Heart right ventricle (tissue), 16 donors: Measurements from ENCODE around the gene CD300LG. TPM values are rescaled to one million over a fixed set of nuclear protein-coding genes. Genes with fewer than 3 reads are reported as not detected.

Experiments
- ATAC-seq, 8 donors: fragments of 200-7000 bp; cut with Tn5 transposase; one replicate each; pipeline ENCODE4 v1.9.1; 2020; ENCODE audit warnings: mild to moderate bottlenecking in 8 of 8, moderate library complexity in 8 of 8, moderate number of reproducible peaks in 1 of 8
- DNase-seq, 2 donors: peaks; one replicate each; pipeline ENCODE4 v3.0.0-alpha.2; 2020
- H3K27ac ChIP-seq, 10 donors: fragments of 200-600 bp; sonication (generic) in 2 of 10; one replicate each; pipeline versions ENCODE4 v1.5.0 to v1.8.0; 2020 to 2022; ENCODE audit warnings: mild to moderate bottlenecking in 3 of 10
- H3K27me3 ChIP-seq, 7 donors: fragments of 200-600 bp; one replicate each; pipeline ENCODE4 v1.8.0; 2021 to 2022; ENCODE audit warnings: mild to moderate bottlenecking in 2 of 7
- H3K36me3 ChIP-seq, 9 donors: fragments of 200-600 bp; sonication (generic) in 1 of 9; one replicate each; pipeline versions ENCODE4 v1.5.0 to v1.8.0; 2020 to 2022; ENCODE audit warnings: mild to moderate bottlenecking in 2 of 9
- H3K4me1 ChIP-seq, 9 donors: fragments of 200-600 bp; sonication (generic) in 1 of 9; one replicate each; pipeline versions ENCODE4 v1.5.0 to v1.8.0; 2020 to 2022; ENCODE audit warnings: mild to moderate bottlenecking in 4 of 9
- H3K4me3 ChIP-seq, 10 donors: fragments of 200-600 bp; sonication (generic) in 2 of 10; one replicate each; pipeline versions ENCODE4 v1.5.0 to v1.8.0; 2020 to 2022; ENCODE audit warnings: mild to moderate bottlenecking in 7 of 10, moderate library complexity in 2 of 10
- H3K9me3 ChIP-seq, 11 donors: fragments of 200-600 bp in 10 of 11; sonication (generic) in 2 of 11; one replicate each; pipeline versions ENCODE4 v1.5.0 to v1.8.0; 2013 to 2022; ENCODE audit warnings: mild to moderate bottlenecking in 2 of 11, control low read depth in 1 of 11, moderate library complexity in 1 of 11
- WGBS, 2 donors: extraction: QIAGEN DNeasy Blood & Tissue Kit; methylation state at CpG; one replicate each; pipeline ENCODE4 v1.1.7; 2013; ENCODE audit warnings: inconsistent platforms in 1 of 2; 5-methylcytosine and 5-hydroxymethylcytosine counted together
- intact Hi-C, 10 donors: fragments of 100-400 bp; cut with DNase I; formaldehyde crosslinking; loops; one replicate each; pipeline versions ENCODE4 v1.11.1 to v1.14.2; 2022
- polyA plus RNA-seq, 2 donors: library from polyadenylated mRNA; stranded (reverse); fragments of 200-250 nt; gene quantifications; one replicate each; pipeline ENCODE4 v1.2.3, GENCODE V29; 2013
- total RNA-seq, 10 donors: library from RNA; stranded (reverse); fragmentation: NEBNext Ultra II Directional in 3 of 10; extraction: Animal tissue kit (Norgen Biotek cat#: 25700) in 3 of 10; gene quantifications; one replicate each; pipeline versions ENCODE4 v1.2.1 to v1.2.4, GENCODE V29; 2021 to 2023
- TF ChIP-seq, protein P1 (sequence below), 9 donors: fragments of 200-600 bp; sonication (generic) in 2 of 9; IDR thresholded peaks; one replicate each; pipeline versions ENCODE4 v1.5.0 to v1.8.0; 2021 to 2022; ENCODE audit warnings: antibody characterized with exemption in 9 of 9, mild to moderate bottlenecking in 5 of 9, moderate library complexity in 1 of 9
- donor health status: Arrhythmogenic right ventricular cardiomyopathy.
- donor health status: ischemic (EF 13 %, LVEDD 7.1; RV severe dilation, severe dysfunction).
- donor health status: healthy with polysubstance abuse.
- donor health status: DM: no; HTN: yes; CAD: no.
- donor health status: DM: no; HTN: no; CAD: no.
- donor health status: ischemic (EF 25% LVEDD 6.9; RV normal size, moderate dysfunction).
- donor health status: ischemic (EF 25% LVEDD 5.7; RV mildly dilated, moderate dysfunction).
- donor health status: healthy.
- donor health status: DM: yes; HTN: yes; CAD: no.
- donor health status: Ischemic cardiomyopathy.
- donor health status: ischemic (EF 35%, LVEDD 5.7; RV mildly dilated, moderate dysfunction).
- donor health status: nonischemic (EF 11% LVEDD 7.7; RV severe dilation, severe dysfunction).
- donor health status: DM: yes; HTN: yes; CAD: no.
- donor health status: PGD.
- donor health status: ischemic (EF 29% LVEDD 5.4; RV normal size, mild dysfunction).
- donor health status: nonischemic (EF 23%, LVEDD 6.1; RV moderate dilation, normal function).

CD300LG gene
- total and polyA plus RNA-seq, 12 donors = 3.8 to 70.9 (median 14.5) TPM

DNA sequence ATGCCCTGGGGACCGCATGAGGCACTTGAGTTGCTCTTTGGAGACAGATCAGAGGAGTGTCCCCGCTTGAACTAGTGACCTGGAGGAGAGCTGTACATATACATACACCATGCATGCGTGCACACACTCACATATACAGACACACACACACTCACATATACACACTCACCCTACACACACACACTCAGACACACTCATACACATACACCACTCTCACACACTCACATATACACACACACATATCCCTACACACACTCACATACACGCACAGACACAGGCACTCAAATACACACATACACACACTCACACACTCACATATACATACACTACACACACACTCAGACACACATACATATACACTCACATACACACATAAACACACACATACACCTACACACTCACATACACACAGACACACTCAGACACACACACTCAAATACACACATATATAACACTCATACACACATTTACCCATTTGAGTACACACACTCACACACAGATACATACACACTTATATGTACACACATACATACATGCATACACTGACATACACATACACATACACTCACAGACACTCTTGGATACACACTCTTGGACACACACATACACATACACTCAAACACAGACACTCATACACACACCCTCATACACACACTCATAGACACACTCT lies 65.8 kb downstream of the CD300LG start:
- DNase-seq = no peak
- peaks cover 3 to 29% (median 14%) of the 10 kb centered on the region in 9 donors for H3K4me1 ChIP-seq
- TF ChIP-seq, protein P1, sequence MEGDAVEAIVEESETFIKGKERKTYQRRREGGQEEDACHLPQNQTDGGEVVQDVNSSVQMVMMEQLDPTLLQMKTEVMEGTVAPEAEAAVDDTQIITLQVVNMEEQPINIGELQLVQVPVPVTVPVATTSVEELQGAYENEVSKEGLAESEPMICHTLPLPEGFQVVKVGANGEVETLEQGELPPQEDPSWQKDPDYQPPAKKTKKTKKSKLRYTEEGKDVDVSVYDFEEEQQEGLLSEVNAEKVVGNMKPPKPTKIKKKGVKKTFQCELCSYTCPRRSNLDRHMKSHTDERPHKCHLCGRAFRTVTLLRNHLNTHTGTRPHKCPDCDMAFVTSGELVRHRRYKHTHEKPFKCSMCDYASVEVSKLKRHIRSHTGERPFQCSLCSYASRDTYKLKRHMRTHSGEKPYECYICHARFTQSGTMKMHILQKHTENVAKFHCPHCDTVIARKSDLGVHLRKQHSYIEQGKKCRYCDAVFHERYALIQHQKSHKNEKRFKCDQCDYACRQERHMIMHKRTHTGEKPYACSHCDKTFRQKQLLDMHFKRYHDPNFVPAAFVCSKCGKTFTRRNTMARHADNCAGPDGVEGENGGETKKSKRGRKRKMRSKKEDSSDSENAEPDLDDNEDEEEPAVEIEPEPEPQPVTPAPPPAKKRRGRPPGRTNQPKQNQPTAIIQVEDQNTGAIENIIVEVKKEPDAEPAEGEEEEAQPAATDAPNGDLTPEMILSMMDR (IDR thresholded peaks at IDR 0.05) = no peak
- H3K27ac ChIP-seq = no peak overlapping the region
- 45 to 56% methylated on average over 4 of the region's 4 CpGs for WGBS, 2 donors
- intact Hi-C loops = no loop called here
- peaks cover 0 to 24% (median 0%) of the 10 kb centered on the region in 7 donors for H3K27me3 ChIP-seq
- H3K4me3 ChIP-seq = no peak overlapping the region
- no peaks in the 10 kb centered on the region for H3K9me3 ChIP-seq
- no peaks in the 10 kb centered on the region for H3K36me3 ChIP-seq
- peak in 1 of 8 donors; percentile 15 for ATAC-seq

Other genes starting within 250 kb of the CD300LG start
- gene MEOX1, start 185.3 kb upstream of the CD300LG start, total RNA-seq = 10 to 100 TPM in 8 of 10 donors, 1 to 10 TPM in 2; 6.4 to 20.7 (median 12.3) TPM
- 10 to 100 TPM; 17.0 to 25.3 TPM for gene MEOX1, start 185.3 kb upstream of the CD300LG start, polyA plus RNA-seq
- under 1 TPM in 1 of 10 donors, not detected in 9; 0.14 TPM for gene SOST, start 88.4 kb upstream of the CD300LG start, total RNA-seq
- under 1 TPM in 1 of 2 donors, not detected in 1; 0.03 TPM for gene SOST, start 88.4 kb upstream of the CD300LG start, polyA plus RNA-seq
- gene DUSP3, start 68.2 kb upstream of the CD300LG start, total RNA-seq = 100 to 1,000 TPM; 222 to 359 (median 297) TPM
- gene DUSP3, start 68.2 kb upstream of the CD300LG start, polyA plus RNA-seq = 100 to 1,000 TPM; 119 to 371 TPM
- gene CFAP97D1, start 66.7 kb upstream of the CD300LG start, total RNA-seq = under 1 TPM in 3 of 10 donors, not detected in 7; 0.07 to 0.09 (median 0.09) TPM
- gene CFAP97D1, start 66.7 kb upstream of the CD300LG start, polyA plus RNA-seq = not detected
- 10 to 100 TPM; 16.6 to 84.2 (median 26.6) TPM for gene MPP3, start 14.0 kb upstream of the CD300LG start, total RNA-seq
- 10 to 100 TPM; 41.0 to 90.1 TPM for gene MPP3, start 14.0 kb upstream of the CD300LG start, polyA plus RNA-seq
- gene MPP2, start 60.4 kb downstream of the CD300LG start, total RNA-seq = 10 to 100 TPM in 8 of 10 donors, 1 to 10 TPM in 2; 9.1 to 20.7 (median 14.1) TPM
- 1 to 10 TPM; 5.0 to 5.4 TPM for gene MPP2, start 60.4 kb downstream of the CD300LG start, polyA plus RNA-seq
- gene PPY, start 95.3 kb downstream of the CD300LG start, total RNA-seq = not detected
- gene PPY, start 95.3 kb downstream of the CD300LG start, polyA plus RNA-seq = not detected
- not detected for gene PYY, start 106.8 kb downstream of the CD300LG start, total RNA-seq
- gene PYY, start 106.8 kb downstream of the CD300LG start, polyA plus RNA-seq = under 1 TPM in 1 of 2 donors, not detected in 1; 0.06 TPM
- gene NAGS, start 157.4 kb downstream of the CD300LG start, total RNA-seq = under 1 TPM; 0.30 to 0.86 (median 0.53) TPM
- under 1 TPM; 0.37 to 0.86 TPM for gene NAGS, start 157.4 kb downstream of the CD300LG start, polyA plus RNA-seq
- gene TMEM101, start 167.8 kb downstream of the CD300LG start, total RNA-seq = 10 to 100 TPM; 15.6 to 22.1 (median 17.9) TPM
- gene TMEM101, start 167.8 kb downstream of the CD300LG start, polyA plus RNA-seq = 10 to 100 TPM; 15.7 to 26.4 TPM
- gene LSM12, start 219.5 kb downstream of the CD300LG start, total RNA-seq = 10 to 100 TPM; 37.9 to 60.7 (median 43.8) TPM
- gene LSM12, start 219.5 kb downstream of the CD300LG start, polyA plus RNA-seq = 10 to 100 TPM; 25.2 to 41.7 TPM
- gene G6PC3, start 223.6 kb downstream of the CD300LG start, total RNA-seq = 10 to 100 TPM; 28.9 to 47.3 (median 32.9) TPM
- gene G6PC3, start 223.6 kb downstream of the CD300LG start, polyA plus RNA-seq = 100 to 1,000 TPM in 1 of 2 donors, 10 to 100 TPM in 1; 78.0 to 114 TPM